Measurements from ENCODE around the gene PNMT. TPM values are rescaled to one million over a fixed set of nuclear protein-coding genes. Genes with fewer than 3 reads are reported as not detected.

PNMT gene
- total and polyA plus RNA-seq, 2 of the 13 experiments (the other 11 are each of a cell fraction or from before 2014, with no cell fraction given) = 0.25 TPM; not detected in 1

DNA sequence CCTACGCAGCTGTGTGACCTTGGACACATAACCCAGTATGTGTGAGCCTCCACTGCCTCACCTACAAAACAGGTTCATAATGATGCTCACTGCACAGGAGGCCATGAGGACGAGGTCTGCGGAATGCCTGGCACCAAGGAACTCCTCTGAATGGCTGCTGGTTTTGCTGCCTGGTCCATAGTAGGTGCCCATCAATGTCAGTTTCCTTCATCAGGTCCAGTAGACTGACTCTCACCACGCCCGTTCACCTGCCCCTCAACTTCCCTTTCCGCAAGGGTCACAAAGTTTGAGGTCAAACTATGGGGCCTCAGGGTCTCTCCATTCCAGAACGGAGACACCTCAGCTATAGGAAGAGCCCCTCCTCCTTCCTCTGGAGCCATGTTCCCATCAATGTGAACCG, 8.8 kb downstream of the PNMT start:
- in situ Hi-C loops (cut with HindIII; ENCODE audit: extremely low pct_ligation_motif_present, low pct_unique_long_range_greater_than_20kb) (no loop called here), intact Hi-C loops (cut with micrococcal nuclease; ENCODE audit: unreplicated experiment) (no loop called here)
- no peak for DNase-seq (ENCODE audit: low spot score)
- Histone ChIP-seq H4K20me1 (ENCODE audit: insufficient read depth, low read length) (no peaks in the 10 kb centered on the region), H3K4me2 (ENCODE audit: low read depth, low read length) (no peak overlapping the region), H3K79me2 (ENCODE audit: insufficient read depth, low read length) (no peaks in the 10 kb centered on the region), H2AFZ (ENCODE audit: low read length) (no peak overlapping the region), H3K27ac (ENCODE audit: extremely low read length, insufficient read depth, low read length) (no peak overlapping the region), H3K4me3 (replicated peaks in 1 of 3; ENCODE audit: insufficient read depth in 1 of 3, low read depth in 2 of 3, low read length in 3 of 3) (no peak overlapping the region), H3K9ac (ENCODE audit: insufficient read depth, low read depth, low read length) (no peak overlapping the region), H3K4me1 (ENCODE audit: insufficient read depth, low read length) (peaks cover 73% of the 10 kb centered on the region), H3K36me3 (replicated peaks in 1 of 2; ENCODE audit: control insufficient read depth in 1 of 2, insufficient read depth in 2 of 2, low read length in 2 of 2) (no peaks in the 10 kb centered on the region), H3K9me3 (ENCODE audit: low read length) (no peaks in the 10 kb centered on the region), H3K27me3 (ENCODE audit: control insufficient read depth in 1 of 2, insufficient read depth in 2 of 2, low read length in 2 of 2) (no peaks in the 10 kb centered on the region)
- CTCF ChIA-PET (ENCODE audit: low intra/inter-chr PET ratio, low total read pairs) = no interaction called here
- TF ChIP-seq ZSCAN31 (CRISPR knock-in tag; IDR thresholded peaks at IDR 0.05; ENCODE audit: low read depth) (no peak), RBFOX2 (IDR thresholded peaks at IDR 0.05; ENCODE audit: low read depth, low read length) (no peak), ZNF615 (CRISPR knock-in tag; IDR thresholded peaks at IDR 0.05; ENCODE audit: borderline replicate concordance) (no peak), FOXK1 (CRISPR knock-in tag; IDR thresholded peaks at IDR 0.05; ENCODE audit: borderline replicate concordance, low read depth) (no peak), WIZ (CRISPR knock-in tag; IDR thresholded peaks at IDR 0.05) (no peak), SIX1 (CRISPR knock-in tag; IDR thresholded peaks at IDR 0.05; ENCODE audit: borderline replicate concordance) (no peak), RBM39 (IDR thresholded peaks at IDR 0.05; ENCODE audit: low read depth, low read length, poor library complexity, severe bottlenecking) (no peak), ZSCAN21 (CRISPR knock-in tag; IDR thresholded peaks at IDR 0.05; ENCODE audit: borderline replicate concordance) (no peak), ZNF556 (CRISPR knock-in tag; IDR thresholded peaks at IDR 0.05; ENCODE audit: borderline replicate concordance) (no peak), TCF12 (IDR thresholded peaks at IDR 0.05) (no peak), TCF12 (CRISPR knock-in tag; IDR thresholded peaks at IDR 0.05) (no peak)
- TF ChIP-seq, protein P1, sequence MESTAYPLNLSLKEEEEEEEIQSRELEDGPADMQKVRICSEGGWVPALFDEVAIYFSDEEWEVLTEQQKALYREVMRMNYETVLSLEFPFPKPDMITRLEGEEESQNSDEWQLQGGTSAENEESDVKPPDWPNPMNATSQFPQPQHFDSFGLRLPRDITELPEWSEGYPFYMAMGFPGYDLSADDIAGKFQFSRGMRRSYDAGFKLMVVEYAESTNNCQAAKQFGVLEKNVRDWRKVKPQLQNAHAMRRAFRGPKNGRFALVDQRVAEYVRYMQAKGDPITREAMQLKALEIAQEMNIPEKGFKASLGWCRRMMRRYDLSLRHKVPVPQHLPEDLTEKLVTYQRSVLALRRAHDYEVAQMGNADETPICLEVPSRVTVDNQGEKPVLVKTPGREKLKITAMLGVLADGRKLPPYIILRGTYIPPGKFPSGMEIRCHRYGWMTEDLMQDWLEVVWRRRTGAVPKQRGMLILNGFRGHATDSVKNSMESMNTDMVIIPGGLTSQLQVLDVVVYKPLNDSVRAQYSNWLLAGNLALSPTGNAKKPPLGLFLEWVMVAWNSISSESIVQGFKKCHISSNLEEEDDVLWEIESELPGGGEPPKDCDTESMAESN (CRISPR knock-in tag; conservative IDR thresholded peaks at IDR 0.05) = no peak
- TF ChIP-seq, protein P2, sequence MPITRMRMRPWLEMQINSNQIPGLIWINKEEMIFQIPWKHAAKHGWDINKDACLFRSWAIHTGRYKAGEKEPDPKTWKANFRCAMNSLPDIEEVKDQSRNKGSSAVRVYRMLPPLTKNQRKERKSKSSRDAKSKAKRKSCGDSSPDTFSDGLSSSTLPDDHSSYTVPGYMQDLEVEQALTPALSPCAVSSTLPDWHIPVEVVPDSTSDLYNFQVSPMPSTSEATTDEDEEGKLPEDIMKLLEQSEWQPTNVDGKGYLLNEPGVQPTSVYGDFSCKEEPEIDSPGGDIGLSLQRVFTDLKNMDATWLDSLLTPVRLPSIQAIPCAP (CRISPR knock-in tag; IDR thresholded peaks at IDR 0.05; ENCODE audit: low read depth) = no peak
- POLR2A ChIA-PET = interaction anchor here (1.9 to 9.4 kb wide), 3 partner anchors 11 to 26 kb away, joined by 7 to 96 read pairs (median 63); partner anchors contain the start of gene PGAP3
- ATAC-seq = no peak
- WGBS (ENCODE audit: low lambda C conversion rate) = 92% methylated on average over 7 of the region's 8 CpGs
- no peak for FAIRE-seq
- BruUV-seq (replicated peaks) = no TSS peak
